HUDEP-2 (cell line): ENCODE measurements around the gene CLEC14A.

ENCODE experiments used
- DNase-seq, 76 experiments: peaks; one replicate each; lab custom pipeline; 2025; ENCODE audit not compliant: unreplicated experiment in 76 of 76; lab: John Stamatoyannopoulos, UW

The CLEC14A gene

GRCh38 chr14:38255673-38256532, at the start of gene CLEC14A:
Gene CLEC14A, minus strand, starts transcription at chr14:38256093. Its CDS starts 71 bp downstream, at chr14:38256022.
- no peak for DNase-seq

- no peak for DNase-seq
These were observed 47.1 kb upstream of the CLEC14A start for GRCh38 chr14:38302966-38303365.

GRCh38 chr14:38302034-38302433, 46.1 kb upstream of the CLEC14A start:
- DNase-seq, result no peak

- no peak for DNase-seq
These were observed 41.8 kb upstream of the CLEC14A start for GRCh38 chr14:38297681-38298080.

GRCh38 chr14:38291681-38292467, 36.0 kb upstream of the CLEC14A start:
- no peak for DNase-seq

GRCh38 chr14:38290601-38291188, 34.8 kb upstream of the CLEC14A start:
- no peak for DNase-seq

- no peak for DNase-seq
These were observed 30.6 kb upstream of the CLEC14A start for GRCh38 chr14:38286452-38286851.

- DNase-seq, result no peak
These were observed 30.1 kb upstream of the CLEC14A start for GRCh38 chr14:38285962-38286361.

- no peak for DNase-seq
These were observed 27.0 kb upstream of the CLEC14A start for GRCh38 chr14:38282936-38283335.

- DNase-seq, result no peak
These were observed 24.2 kb upstream of the CLEC14A start for GRCh38 chr14:38280081-38280480.

- no peak for DNase-seq
These were observed 23.7 kb upstream of the CLEC14A start for GRCh38 chr14:38279572-38279971.

- DNase-seq, result no peak
These were observed 22.1 kb upstream of the CLEC14A start for GRCh38 chr14:38278035-38278434.

- no peak for DNase-seq
These were observed 7.0 kb upstream of the CLEC14A start for GRCh38 chr14:38262844-38263243.

GRCh38 chr14:38261620-38262019, 5.7 kb upstream of the CLEC14A start:
- DNase-seq, result no peak

GRCh38 chr14:38257507-38257906, 1.6 kb upstream of the CLEC14A start:
- DNase-seq, result no peak

GRCh38 chr14:38256533-38256840, 594 bp upstream of the CLEC14A start:
- DNase-seq, result no peak

GRCh38 chr14:38255408-38255672, 553 bp downstream of the CLEC14A start:
- no peak for DNase-seq

- DNase-seq, result no peak
These were observed 1.1 kb downstream of the CLEC14A start for GRCh38 chr14:38254571-38255407.

GRCh38 chr14:38253676-38254075, 2.2 kb downstream of the CLEC14A start:
- DNase-seq, result no peak

- DNase-seq, result no peak
These were observed 3.7 kb downstream of the CLEC14A start for GRCh38 chr14:38252066-38252710.

GRCh38 chr14:38250331-38250730, 5.6 kb downstream of the CLEC14A start:
- DNase-seq, result no peak
